Measurements from ENCODE around the gene ARHGEF40. TPM values are rescaled to one million over a fixed set of nuclear protein-coding genes. Genes with fewer than 3 reads are reported as not detected.
A peak's percentile ranks its signal among the peaks of the same experiment; 100 is the strongest.

Gene ARHGEF40
- total RNA-seq, 4 donors from 2014 or later = 18.6 to 37.6 (median 26.8) TPM

DNA sequence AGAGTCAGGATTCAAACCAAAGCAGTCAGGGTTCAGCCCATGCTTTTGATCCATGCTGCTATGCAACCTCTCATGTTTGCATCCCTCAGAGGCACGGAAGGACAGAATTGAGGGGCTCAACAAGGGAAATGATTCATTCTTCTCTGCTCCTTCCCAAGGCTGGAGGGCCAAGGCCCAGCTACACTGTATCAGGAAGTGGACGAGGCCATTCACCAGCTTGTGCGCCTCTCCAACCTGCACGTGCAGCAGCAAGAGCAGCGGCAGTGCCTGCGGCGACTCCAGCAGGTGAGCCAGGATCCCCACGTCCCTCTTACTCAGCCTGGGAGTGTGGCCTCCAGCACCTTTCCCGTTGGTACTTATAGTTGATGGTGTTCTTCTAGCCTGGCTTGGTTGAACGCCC, 8.6 kb downstream of the ARHGEF40 start:
- WGBS, 2 donors (ENCODE audit: low coverage in 1 of 2) = 62% methylated on average over 3 of the region's 10 CpGs; no CpG with 5 or more reads in 1 of the 2 donors
- no peaks in the 10 kb centered on the region for H3K9me3 ChIP-seq
- H3K27ac ChIP-seq = no peak overlapping the region
- peaks cover 0 to 100% of the 10 kb centered on the region in 2 donors for H3K36me3 ChIP-seq
- no peak overlapping the region for H3K4me3 ChIP-seq
- TF ChIP-seq EP300 (IDR thresholded peaks at IDR 0.05) (no peak), POLR2A (IDR thresholded peaks at IDR 0.05) (no peak), POLR2AphosphoS5 (IDR thresholded peaks at IDR 0.05) (no peak)
- TF ChIP-seq, protein P1, sequence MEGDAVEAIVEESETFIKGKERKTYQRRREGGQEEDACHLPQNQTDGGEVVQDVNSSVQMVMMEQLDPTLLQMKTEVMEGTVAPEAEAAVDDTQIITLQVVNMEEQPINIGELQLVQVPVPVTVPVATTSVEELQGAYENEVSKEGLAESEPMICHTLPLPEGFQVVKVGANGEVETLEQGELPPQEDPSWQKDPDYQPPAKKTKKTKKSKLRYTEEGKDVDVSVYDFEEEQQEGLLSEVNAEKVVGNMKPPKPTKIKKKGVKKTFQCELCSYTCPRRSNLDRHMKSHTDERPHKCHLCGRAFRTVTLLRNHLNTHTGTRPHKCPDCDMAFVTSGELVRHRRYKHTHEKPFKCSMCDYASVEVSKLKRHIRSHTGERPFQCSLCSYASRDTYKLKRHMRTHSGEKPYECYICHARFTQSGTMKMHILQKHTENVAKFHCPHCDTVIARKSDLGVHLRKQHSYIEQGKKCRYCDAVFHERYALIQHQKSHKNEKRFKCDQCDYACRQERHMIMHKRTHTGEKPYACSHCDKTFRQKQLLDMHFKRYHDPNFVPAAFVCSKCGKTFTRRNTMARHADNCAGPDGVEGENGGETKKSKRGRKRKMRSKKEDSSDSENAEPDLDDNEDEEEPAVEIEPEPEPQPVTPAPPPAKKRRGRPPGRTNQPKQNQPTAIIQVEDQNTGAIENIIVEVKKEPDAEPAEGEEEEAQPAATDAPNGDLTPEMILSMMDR (IDR thresholded peaks at IDR 0.05) = no peak
- H3K4me1 ChIP-seq = no peaks in the 10 kb centered on the region
- H3K27me3 ChIP-seq = no peaks in the 10 kb centered on the region
- no peak for ATAC-seq

DNA sequence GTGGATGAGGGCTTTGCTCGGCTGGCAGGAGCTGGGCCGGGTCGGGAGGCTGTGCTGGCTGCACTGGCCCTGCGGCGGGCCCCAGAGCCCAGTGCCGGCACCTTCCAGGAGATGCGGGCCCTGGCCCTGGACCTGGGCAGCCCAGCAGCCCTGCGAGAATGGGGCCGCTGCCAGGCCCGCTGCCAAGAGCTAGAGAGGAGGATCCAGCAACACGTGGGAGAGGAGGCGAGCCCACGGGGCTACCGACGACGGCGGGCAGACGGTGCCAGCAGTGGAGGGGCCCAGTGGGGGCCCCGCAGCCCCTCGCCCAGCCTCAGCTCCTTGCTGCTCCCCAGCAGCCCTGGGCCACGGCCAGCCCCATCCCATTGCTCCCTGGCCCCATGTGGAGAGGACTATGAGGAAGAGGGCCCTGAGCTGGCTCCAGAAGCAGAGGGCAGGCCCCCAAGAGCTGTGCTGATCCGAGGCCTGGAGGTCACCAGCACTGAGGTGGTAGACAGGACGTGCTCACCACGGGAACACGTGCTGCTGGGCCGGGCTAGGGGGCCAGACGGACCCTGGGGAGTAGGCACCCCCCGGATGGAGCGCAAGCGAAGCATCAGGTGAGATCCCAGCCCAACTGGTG, 11.5 kb downstream of the ARHGEF40 start:
- 90% methylated on average over 8 of the region's 30 CpGs; no CpG with 5 or more reads in 1 of the 2 donors for WGBS, 2 donors (ENCODE audit: low coverage in 1 of 2)
- H3K36me3 ChIP-seq = peaks cover 0 to 99% of the 10 kb centered on the region in 2 donors

DNA sequence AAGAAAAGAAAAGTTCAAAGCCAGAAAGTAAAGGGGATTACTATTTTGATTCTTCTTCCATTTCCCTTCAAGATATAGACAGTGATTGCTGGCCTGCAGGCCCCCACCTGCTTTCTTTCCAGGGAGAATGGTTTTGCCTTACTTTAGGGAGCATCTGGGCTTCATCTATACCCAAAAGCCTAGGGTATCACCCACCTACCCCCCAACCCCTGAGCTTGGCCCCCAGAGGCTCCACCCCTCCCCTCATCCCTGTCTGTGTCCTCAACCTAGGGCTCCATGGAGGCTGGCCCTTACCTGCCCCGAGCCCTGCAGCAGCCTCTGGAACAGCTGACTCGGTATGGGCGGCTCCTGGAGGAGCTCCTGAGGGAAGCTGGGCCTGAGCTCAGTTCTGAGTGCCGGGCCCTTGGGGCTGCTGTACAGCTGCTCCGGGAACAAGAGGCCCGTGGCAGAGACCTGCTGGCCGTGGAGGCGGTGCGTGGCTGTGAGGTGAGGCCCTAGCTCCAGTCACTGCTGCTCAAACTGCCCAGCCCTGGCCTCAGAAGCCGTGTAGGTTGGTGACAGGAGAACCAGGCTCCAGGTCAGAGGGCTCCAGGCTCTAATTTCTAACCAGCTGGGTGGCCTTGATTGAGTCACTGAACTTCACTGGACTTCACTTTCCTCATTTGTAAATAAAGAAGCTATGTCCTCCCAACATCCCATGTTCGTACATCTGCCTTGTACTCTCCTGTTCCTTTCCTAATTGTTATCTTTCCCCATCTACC, 13.6 kb downstream of the ARHGEF40 start:
- Histone ChIP-seq H3K4me3 (no peak overlapping the region), H3K27me3 (no peaks in the 10 kb centered on the region), H3K27ac (peak overlapping the region in 1 of 4 donors; percentile 19), H3K36me3 (peaks cover 0 to 97% of the 10 kb centered on the region in 2 donors), H3K9me3 (no peaks in the 10 kb centered on the region), H3K4me1 (peaks cover 0 to 28% (median 4%) of the 10 kb centered on the region in 3 donors)
- WGBS, 2 donors (ENCODE audit: low coverage in 1 of 2) = 64 to 89% methylated on average over 1 of the region's 11 CpGs
- no peak for TF ChIP-seq EP300 (IDR thresholded peaks at IDR 0.05)
- TF ChIP-seq POLR2A (IDR thresholded peaks at IDR 0.05) = no peak
- no peak for TF ChIP-seq POLR2AphosphoS5 (IDR thresholded peaks at IDR 0.05)
- no peak for ATAC-seq

More for the DNA sequence above, 11.5 kb downstream of the ARHGEF40 start:
- Histone ChIP-seq H3K4me1 (peaks cover 0 to 16% (median 0%) of the 10 kb centered on the region in 3 donors), H3K27me3 (no peaks in the 10 kb centered on the region), H3K9me3 (no peaks in the 10 kb centered on the region), H3K27ac (no peak overlapping the region), H3K4me3 (no peak overlapping the region)
- ATAC-seq = no peak
- TF ChIP-seq, protein P1 (IDR thresholded peaks at IDR 0.05) = no peak
- TF ChIP-seq POLR2AphosphoS5 (IDR thresholded peaks at IDR 0.05) = no peak
- TF ChIP-seq POLR2A (IDR thresholded peaks at IDR 0.05) = no peak
- no peak for TF ChIP-seq EP300 (IDR thresholded peaks at IDR 0.05)

DNA sequence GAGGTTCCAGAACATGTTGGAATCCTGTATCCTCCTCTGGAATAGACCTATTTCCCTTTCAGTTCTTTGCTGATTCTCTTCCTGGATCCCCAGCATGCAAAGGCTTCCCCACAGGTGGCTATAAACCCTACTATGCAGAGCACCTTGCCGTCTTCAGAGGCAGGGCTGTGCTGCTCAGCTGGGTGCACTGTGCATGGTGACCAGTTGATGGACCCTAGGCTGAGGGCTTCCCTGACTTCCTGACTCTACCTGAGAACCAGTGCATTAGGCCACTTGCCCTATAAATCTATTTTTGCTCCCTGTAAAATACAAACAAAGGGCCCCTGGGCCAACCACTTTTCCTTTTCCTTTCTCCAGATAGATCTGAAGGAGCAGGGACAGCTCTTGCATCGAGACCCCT, 14.3 kb downstream of the ARHGEF40 start:
- ATAC-seq = no peak
- Histone ChIP-seq H3K36me3 (peaks cover 0 to 97% of the 10 kb centered on the region in 2 donors), H3K9me3 (no peaks in the 10 kb centered on the region), H3K4me1 (peaks cover 0 to 28% (median 4%) of the 10 kb centered on the region in 3 donors), H3K4me3 (no peak overlapping the region), H3K27ac (peak overlapping the region in 1 of 4 donors; percentile 63), H3K27me3 (no peaks in the 10 kb centered on the region)
- TF ChIP-seq POLR2AphosphoS5 (IDR thresholded peaks at IDR 0.05) (no peak), POLR2A (IDR thresholded peaks at IDR 0.05) (no peak), EP300 (IDR thresholded peaks at IDR 0.05) (no peak)
- TF ChIP-seq, protein P1 (IDR thresholded peaks at IDR 0.05) = no peak
- 56 to 80% methylated on average over 1 to 2 of the region's 2 CpGs for WGBS, 2 donors (ENCODE audit: low coverage in 1 of 2)

DNA sequence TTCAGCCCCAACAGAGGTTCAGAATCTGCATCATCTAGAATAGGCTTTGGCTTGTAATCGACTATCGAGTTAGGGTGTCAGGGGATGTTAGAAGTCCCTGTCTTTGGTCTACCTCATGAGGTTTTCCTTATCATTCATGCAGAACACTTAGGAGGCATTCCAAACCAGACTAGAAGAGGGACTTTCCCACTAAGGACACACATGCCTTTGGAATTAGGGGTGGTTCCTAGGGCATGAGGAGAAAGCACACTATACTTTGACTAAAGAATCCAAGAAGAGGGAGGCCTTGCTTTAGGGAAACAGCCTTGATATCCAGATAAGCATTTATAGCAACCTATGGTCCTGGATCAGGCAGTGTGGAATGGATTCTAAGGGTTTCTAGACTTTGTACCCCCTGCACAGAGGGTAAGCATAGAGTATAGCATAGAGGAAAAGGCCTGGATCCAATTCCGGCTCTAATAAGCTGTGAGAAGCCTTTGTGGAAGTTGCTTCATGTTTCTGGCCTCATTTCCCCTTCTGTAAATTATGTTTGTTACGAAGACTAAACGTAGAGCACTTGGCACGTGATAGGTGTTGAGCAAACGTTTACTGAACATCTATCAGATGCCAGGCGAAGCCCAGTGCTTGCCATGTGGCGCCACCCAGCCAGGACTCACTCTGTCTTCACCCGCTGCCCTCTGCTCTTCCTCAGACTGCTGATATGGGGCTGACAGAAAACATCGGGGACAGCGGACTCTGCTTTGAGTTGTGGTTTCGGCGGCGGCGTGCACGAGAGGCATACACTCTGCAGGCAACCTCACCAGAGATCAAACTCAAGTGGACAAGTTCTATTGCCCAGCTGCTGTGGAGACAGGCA, 15.1 kb downstream of the ARHGEF40 start:
- Histone ChIP-seq H3K4me1 (peaks cover 0 to 28% (median 4%) of the 10 kb centered on the region in 3 donors), H3K27ac (peak overlapping the region in 2 of 4 donors; percentile 60 to 63), H3K9me3 (no peaks in the 10 kb centered on the region), H3K4me3 (no peak overlapping the region), H3K27me3 (no peaks in the 10 kb centered on the region), H3K36me3 (peaks cover 0 to 97% of the 10 kb centered on the region in 2 donors)
- ATAC-seq = peak; percentile 41
- WGBS, 2 donors (ENCODE audit: low coverage in 1 of 2) = 39 to 43% methylated on average over 5 to 8 of the region's 17 CpGs
- no peak for TF ChIP-seq POLR2A (IDR thresholded peaks at IDR 0.05)
- TF ChIP-seq POLR2AphosphoS5 (IDR thresholded peaks at IDR 0.05) = peak; percentile 34

All from gastroesophageal sphincter (tissue), 4 donors.